Neural crest cell (in vitro differentiated cells): ENCODE data around the gene S100Z. TPM values are rescaled to one million over a fixed set of nuclear protein-coding genes. Genes with fewer than 3 reads are reported as not detected.
A peak's percentile ranks its signal among the peaks of the same experiment; 100 is the strongest.
"Not testable (repeated sequence)": the region's sequence is repeated elsewhere in the genome, so short reads cannot be mapped to it uniquely, and the experiment has no call there.

ENCODE experiments used
- DNase-seq: peaks from one replicate; pipeline ENCODE4 v3.0.0; 2021; ENCODE audit warnings: low read depth, mixed read lengths, low spot score
- H3K27ac Mint-ChIP-seq: one replicate; pipeline ENCODE4 v1.8.0; 2021; ENCODE audit warnings: mild to moderate bottlenecking, mixed read lengths; ENCODE audit not compliant: unreplicated experiment
- H3K27me3 Mint-ChIP-seq: 2 replicates; pipeline ENCODE4 v1.8.0; 2021; ENCODE audit warnings: low read depth, mild to moderate bottlenecking, mixed read lengths
- H3K36me3 Mint-ChIP-seq: 2 replicates; pipeline ENCODE4 v1.8.0; 2021; ENCODE audit warnings: low read depth, mild to moderate bottlenecking, mixed read lengths
- H3K4me1 Mint-ChIP-seq: 2 replicates; pipeline ENCODE4 v1.8.0; 2021; ENCODE audit warnings: mixed read lengths
- H3K4me3 Mint-ChIP-seq: one replicate; pipeline ENCODE4 v1.8.0; 2021; ENCODE audit warnings: mild to moderate bottlenecking, mixed read lengths
- H3K9me3 Mint-ChIP-seq: 2 replicates; pipeline ENCODE4 v1.8.0; 2021; ENCODE audit warnings: mixed read lengths
- CTCF ChIP-seq: fragments of 200-600 bp; sonication (generic); conservative IDR thresholded peaks from 2 replicates; pipeline ENCODE4 v1.5.0; 2021; ENCODE audit warnings: antibody characterized with exemption, mild to moderate bottlenecking
- total RNA-seq: library from RNA; stranded (reverse); gene quantifications from 2 replicates; pipeline ENCODE4 v1.2.1, GENCODE V29; 2021

Gene S100Z
- total RNA-seq, 1 donor from 2014 or later, result not detected

GRCh38 chr5:76938177-76938576, 88.4 kb downstream of the S100Z start:
- no peak for DNase-seq
- Mint-ChIP-seq H3K4me1 (peaks cover 5% of the 10 kb centered on the region), H3K36me3 (no peaks in the 10 kb centered on the region)

GRCh38 chr5:76941000-76941399, 91.2 kb downstream of the S100Z start:
- Mint-ChIP-seq H3K9me3 (peaks cover 3% of the 10 kb centered on the region), H3K27ac (no peak overlapping the region), H3K36me3 (no peaks in the 10 kb centered on the region), H3K4me1 (peaks cover 5% of the 10 kb centered on the region), H3K27me3 (peaks cover 3% of the 10 kb centered on the region), H3K4me3 (no peak overlapping the region)
- TF ChIP-seq CTCF, result no peak
- DNase-seq, result no peak

More at GRCh38 chr5:76938177-76938576, 88.4 kb downstream of the S100Z start:
- Mint-ChIP-seq H3K4me3 (no peak overlapping the region), H3K27me3 (no peaks in the 10 kb centered on the region), H3K27ac (no peak overlapping the region), H3K9me3 (peaks cover 3% of the 10 kb centered on the region)
- TF ChIP-seq CTCF, result no peak

GRCh38 chr5:76941442-76941841, 91.6 kb downstream of the S100Z start:
- H3K27ac Mint-ChIP-seq, result no peak overlapping the region
- H3K27me3 Mint-ChIP-seq, result peaks cover 3% of the 10 kb centered on the region
- H3K4me1 Mint-ChIP-seq, result peaks cover 5% of the 10 kb centered on the region
- no peak for TF ChIP-seq CTCF
- no peaks in the 10 kb centered on the region for H3K36me3 Mint-ChIP-seq
- no peak for DNase-seq
- no peak overlapping the region for H3K4me3 Mint-ChIP-seq
- H3K9me3 Mint-ChIP-seq, result peaks cover 3% of the 10 kb centered on the region

GRCh38 chr5:76942581-76942980, 92.8 kb downstream of the S100Z start:
- no peak for DNase-seq
- Mint-ChIP-seq H3K27ac (peak overlapping the region; percentile 9), H3K27me3 (peaks cover 3% of the 10 kb centered on the region), H3K9me3 (peaks cover 3% of the 10 kb centered on the region), H3K4me1 (peaks cover 5% of the 10 kb centered on the region), H3K4me3 (no peak overlapping the region), H3K36me3 (no peaks in the 10 kb centered on the region)
- no peak for TF ChIP-seq CTCF

GRCh38 chr5:76943006-76943405, 93.2 kb downstream of the S100Z start:
- peaks cover 5% of the 10 kb centered on the region for H3K4me1 Mint-ChIP-seq
- no peaks in the 10 kb centered on the region for H3K36me3 Mint-ChIP-seq
- H3K27me3 Mint-ChIP-seq, result peaks cover 3% of the 10 kb centered on the region
- DNase-seq, result no peak
- H3K27ac Mint-ChIP-seq, result no peak overlapping the region
- no peak overlapping the region for H3K4me3 Mint-ChIP-seq
- no peak for TF ChIP-seq CTCF
- H3K9me3 Mint-ChIP-seq, result peaks cover 3% of the 10 kb centered on the region

- Mint-ChIP-seq H3K27ac (no peak overlapping the region), H3K4me1 (peaks cover 5% of the 10 kb centered on the region), H3K27me3 (peaks cover 8% of the 10 kb centered on the region), H3K4me3 (no peak overlapping the region), H3K36me3 (no peaks in the 10 kb centered on the region), H3K9me3 (no peaks in the 10 kb centered on the region)
- no peak for DNase-seq
- TF ChIP-seq CTCF, result no peak
These were observed 94.8 kb downstream of the S100Z start for GRCh38 chr5:76944638-76945037.

GRCh38 chr5:76945238-76945637, 95.4 kb downstream of the S100Z start:
- not testable (repeated sequence) for DNase-seq, H3K4me3 Mint-ChIP-seq, H3K9me3 Mint-ChIP-seq, H3K36me3 Mint-ChIP-seq, H3K27ac Mint-ChIP-seq, H3K27me3 Mint-ChIP-seq, H3K4me1 Mint-ChIP-seq
